ENCODE measurements around the gene IGF2BP3. TPM values are rescaled to one million over a fixed set of nuclear protein-coding genes. Genes with fewer than 3 reads are reported as not detected.
A peak's percentile ranks its signal among the peaks of the same experiment; 100 is the strongest.
"Not testable (repeated sequence)": the region's sequence is repeated elsewhere in the genome, so short reads cannot be mapped to it uniquely, and the experiment has no call there.

Gene IGF2BP3
- 0.78 TPM for total RNA-seq

DNA sequence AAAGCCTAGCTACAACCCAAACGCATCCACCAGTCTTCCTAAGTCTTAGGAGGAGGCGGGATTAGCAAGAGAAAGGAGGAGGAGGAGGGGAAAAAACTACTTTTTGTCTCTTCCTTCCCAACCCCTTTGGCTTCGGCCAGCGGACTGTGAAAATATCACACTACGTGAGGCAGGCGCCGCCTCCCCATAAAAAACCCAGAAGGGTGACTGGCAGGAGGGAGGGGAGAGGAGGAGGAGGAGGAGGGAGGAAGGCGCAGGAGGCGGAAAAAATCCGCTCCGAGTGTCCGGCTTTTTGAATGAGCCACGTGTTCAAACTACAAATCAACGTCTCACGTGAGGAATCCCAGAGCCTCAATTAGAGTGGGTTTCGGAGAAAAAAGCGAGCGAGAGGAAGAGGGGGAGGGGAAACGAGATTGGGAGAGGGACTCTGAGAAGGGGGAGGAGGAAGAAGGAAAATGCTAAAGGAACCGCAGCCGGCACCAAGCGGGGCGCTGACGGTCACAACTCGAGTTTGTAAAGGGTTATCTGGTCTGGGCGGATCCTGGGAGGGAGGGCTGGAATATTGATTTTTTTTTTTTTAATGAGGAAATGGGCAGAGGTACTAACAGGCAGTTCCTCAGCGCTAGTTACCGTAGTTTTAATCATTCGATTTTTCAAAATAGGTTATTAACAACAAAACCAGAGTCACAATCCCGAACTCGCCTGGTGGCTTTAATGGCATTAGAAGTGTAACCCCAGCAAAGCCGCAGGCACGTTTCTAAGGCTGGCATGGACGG lies at the start of gene IGF2BP3:
IGF2BP3 (minus strand) TSS at position 162 of the 776 bp plus-strand sequence. CDS start 381 bp downstream, outside the sequence.
- ATAC-seq (no peak), DNase-seq (ENCODE audit: low spot score) (no peak)

GRCh38 chr7:23514755-23515154 lies 44.5 kb upstream of the IGF2BP3 start:
- ATAC-seq (no peak), DNase-seq (ENCODE audit: low spot score) (no peak)

DNA sequence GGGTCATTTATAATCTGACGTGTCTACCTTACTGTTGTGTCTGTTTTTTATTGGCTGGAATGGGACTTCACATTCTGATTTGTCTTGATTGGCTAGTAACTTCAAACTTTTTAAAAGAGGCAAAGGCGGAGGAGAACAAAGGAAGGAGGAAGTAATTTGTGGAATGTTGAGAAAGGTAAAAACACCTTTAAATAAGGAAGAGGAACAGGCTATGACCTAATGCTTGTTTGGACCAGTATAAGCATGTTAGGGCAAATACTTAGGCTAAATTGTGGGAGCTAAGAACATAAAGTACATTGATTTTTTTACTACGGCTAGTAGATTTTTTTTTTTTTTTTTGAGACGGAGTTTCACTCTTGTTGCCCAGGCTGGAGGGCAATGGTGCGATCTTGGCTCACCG lies 43.5 kb upstream of the IGF2BP3 start:
- not testable (repeated sequence) for DNase-seq (ENCODE audit: low spot score); ATAC-seq

GRCh38 chr7:23494009-23494408 lies 23.7 kb upstream of the IGF2BP3 start:
- no peak for ATAC-seq

GRCh38 chr7:23491502-23491901 lies 21.2 kb upstream of the IGF2BP3 start:
- DNase-seq (ENCODE audit: low spot score) (no peak), ATAC-seq (no peak)

More at GRCh38 chr7:23494009-23494408, 23.7 kb upstream of the IGF2BP3 start:
- no peak for DNase-seq (ENCODE audit: low spot score)

GRCh38 chr7:23490357-23491135 lies 20.3 kb upstream of the IGF2BP3 start:
- DNase-seq (ENCODE audit: low spot score) (no peak), ATAC-seq (peak; percentile 73)

DNA sequence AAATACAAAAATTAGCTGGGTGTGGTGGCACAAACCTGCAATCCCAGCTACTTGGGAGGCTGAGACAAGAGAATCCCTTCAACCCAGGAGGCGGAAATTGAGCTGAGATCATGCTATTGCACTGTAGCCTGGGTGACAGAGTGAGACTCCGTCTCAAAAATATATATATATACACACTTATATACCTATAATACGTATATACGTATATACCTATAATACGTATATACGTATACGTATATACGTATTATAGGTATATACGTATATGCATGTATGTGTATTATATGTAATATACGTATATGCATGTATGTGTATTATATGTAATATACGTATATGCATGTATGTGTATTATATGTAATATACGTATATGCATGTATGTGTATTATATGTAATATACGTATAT lies 18.4 kb upstream of the IGF2BP3 start:
- not testable (repeated sequence) for ATAC-seq

DNA sequence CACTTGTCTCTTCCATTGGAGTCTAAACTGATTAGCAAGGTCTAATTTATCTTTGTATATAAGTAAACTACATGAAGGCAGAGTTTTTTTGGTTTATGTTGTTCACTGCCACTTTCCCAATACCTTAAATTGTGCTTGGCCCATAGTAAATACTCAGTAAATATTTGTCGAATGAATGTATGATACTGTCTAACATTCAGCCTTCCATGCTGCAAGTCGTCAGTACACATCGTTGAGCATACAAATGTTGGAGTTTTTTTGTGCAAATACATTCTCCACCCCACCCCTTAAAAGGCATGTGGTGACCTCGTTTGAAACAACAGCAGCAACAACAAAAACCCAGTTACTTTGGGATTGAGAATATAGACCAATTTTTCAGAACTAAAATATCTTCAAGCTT lies 17.4 kb upstream of the IGF2BP3 start:
- ATAC-seq (no peak), DNase-seq (ENCODE audit: low spot score) (no peak)

More for the DNA sequence above, 18.4 kb upstream of the IGF2BP3 start:
- DNase-seq (ENCODE audit: low spot score): not testable (repeated sequence)

DNA sequence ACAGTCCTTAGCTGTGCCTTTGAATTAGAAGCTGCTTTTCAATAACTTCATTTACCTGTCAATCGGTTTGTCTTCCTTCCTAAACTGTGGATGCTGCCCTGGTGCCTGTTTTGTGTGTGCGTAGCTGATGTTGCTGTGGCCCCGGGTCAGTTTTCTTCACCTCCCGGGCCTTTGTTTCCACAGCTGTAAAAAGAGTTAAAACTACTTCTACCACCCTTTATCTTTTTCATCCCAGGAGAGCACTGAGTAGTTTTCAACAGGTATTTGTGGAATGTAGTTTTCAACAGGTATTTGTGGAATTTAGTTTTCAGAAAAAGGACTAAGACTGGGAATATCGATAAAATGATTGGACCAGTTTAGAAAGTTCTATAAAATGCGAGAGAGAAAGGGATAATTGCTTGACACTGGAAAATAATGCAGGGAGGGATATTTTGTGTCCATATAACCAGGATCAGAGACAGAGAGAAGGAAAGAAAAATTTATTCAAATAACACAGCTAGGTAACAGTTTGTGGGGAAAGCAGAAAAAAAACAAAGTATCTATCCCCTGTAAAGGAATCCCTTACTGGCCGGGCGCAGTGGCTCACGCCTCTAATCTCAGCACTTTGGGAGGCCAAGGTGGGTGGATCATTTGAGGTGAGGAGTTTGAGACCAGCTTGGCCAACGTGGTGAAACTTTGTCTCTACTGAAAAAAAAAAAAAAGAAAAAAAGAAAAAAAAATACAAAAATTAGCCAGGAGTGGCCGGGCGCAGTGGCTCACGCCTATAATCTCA lies 15.9 kb upstream of the IGF2BP3 start:
- no peak for ATAC-seq

DNA sequence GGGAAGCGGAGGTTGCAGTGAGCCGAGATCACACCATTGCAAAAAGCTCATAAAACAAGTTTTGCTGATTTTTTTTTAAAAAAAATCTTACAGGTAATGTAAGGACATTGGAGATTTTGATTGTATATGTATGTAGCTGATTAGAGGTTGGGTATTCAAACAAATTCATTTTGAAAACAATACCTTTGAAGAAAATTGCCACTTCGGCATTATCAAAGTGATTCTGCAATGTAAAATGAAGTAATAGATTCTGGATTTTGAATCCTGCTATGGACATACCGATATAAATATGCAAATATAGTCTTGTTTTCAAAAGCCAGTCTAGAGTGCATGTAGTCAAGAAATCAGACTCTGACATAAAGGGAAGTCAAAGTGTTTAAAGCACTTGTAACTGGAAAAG lies 12.4 kb upstream of the IGF2BP3 start:
- DNase-seq (ENCODE audit: low spot score): no peak
- no peak for ATAC-seq

More for the DNA sequence above, 15.9 kb upstream of the IGF2BP3 start:
- DNase-seq (ENCODE audit: low spot score): no peak

GRCh38 chr7:23477962-23478866 lies 7.9 kb upstream of the IGF2BP3 start:
- DNase-seq (ENCODE audit: low spot score): no peak
- ATAC-seq: no peak

GRCh38 chr7:23477157-23477499 lies 6.8 kb upstream of the IGF2BP3 start:
- no peak for ATAC-seq

DNA sequence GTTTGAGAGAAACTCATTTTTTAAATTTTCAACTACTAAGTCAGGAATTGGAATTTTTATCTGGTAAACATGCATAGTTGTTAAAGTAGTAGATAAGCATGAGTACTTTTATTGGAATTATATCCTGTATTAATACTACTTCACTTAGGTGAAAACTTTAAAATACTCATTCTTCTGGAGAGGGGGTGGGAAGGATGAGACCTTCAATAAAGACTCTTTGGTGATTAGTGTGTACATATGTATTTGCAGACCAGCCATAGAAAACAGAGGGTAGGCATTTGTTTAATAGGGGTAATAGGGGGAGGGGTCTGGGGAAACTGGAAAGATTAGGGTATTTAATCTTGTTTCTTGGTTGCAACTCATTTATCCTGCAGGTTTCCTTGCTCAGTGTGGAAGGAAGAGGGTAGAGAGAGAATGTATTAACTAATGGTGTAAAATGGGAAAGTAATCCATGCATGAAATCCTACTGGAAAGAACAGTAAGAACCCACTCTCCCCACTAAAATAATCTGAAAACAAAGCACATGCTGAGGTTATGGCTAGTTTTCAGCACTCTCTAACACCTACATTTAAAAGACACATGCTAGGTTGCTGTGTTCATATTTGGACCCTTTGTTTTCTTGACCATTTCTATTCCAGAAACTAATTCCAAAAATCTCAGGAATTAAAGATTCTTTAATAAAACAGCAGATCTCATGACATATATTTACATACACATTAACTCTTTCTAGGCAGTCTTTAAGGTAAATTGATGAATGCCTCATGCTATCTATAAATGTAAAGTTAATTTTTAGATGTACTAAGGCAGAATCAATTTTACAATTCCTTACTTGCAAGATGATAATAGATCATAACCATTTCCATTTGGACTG lies 6.2 kb upstream of the IGF2BP3 start:
- ATAC-seq (no peak), DNase-seq (ENCODE audit: low spot score) (no peak)

More at GRCh38 chr7:23477157-23477499, 6.8 kb upstream of the IGF2BP3 start:
- DNase-seq (ENCODE audit: low spot score): no peak

GRCh38 chr7:23475576-23475839 lies 5.2 kb upstream of the IGF2BP3 start:
- ATAC-seq (no peak), DNase-seq (ENCODE audit: low spot score) (no peak)

DNA sequence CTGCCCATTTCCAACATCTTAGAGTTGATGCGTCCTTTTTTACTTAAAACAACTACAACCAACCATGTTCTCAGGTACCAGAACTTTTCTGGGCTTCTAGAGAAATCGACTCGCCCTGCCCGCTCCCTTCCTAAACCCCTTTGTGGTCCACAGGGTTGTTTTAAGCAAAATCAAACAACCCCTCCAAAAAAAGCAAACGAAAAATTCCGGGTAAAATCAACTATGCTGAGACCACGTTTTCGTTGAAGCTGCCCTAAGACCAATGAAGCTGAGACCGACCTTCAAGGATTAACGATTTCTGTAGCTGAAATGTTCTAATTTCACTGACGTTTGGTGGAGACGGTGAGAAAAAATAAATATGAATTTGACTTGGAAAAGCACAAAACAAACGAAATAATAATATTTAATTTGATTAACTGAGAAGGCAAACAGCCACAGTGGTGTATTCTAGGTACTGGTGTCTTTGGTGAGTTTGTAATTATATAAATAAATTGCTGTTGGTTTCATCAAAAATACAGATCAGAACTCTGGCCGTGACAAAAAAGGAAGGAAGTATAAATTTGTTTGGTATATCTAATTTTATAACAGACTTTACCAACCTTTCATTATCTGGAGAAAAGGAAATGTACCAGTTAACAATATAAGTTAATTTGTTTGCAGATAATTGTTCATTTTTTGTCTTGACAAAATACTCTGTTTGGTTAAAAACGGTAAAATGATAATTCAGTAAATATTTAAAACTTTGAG lies 4.7 kb upstream of the IGF2BP3 start:
- no peak for ATAC-seq
- no peak for DNase-seq (ENCODE audit: low spot score)

- ATAC-seq (peak; percentile 86), DNase-seq (ENCODE audit: low spot score) (peak; percentile 72)
Measured at GRCh38 chr7:23474094-23474828, 4.0 kb upstream of the IGF2BP3 start.

GRCh38 chr7:23473844-23474093 lies 3.5 kb upstream of the IGF2BP3 start:
- DNase-seq (ENCODE audit: low spot score): no peak
- ATAC-seq: no peak
